HG02852 (cell line): ENCODE results near the gene DPP7.
"Not testable (repeated sequence)": the region's sequence is repeated elsewhere in the genome, so short reads cannot be mapped to it uniquely, and the experiment has no call there.

ENCODE experiments used
- ATAC-seq: cut with Tn5 transposase; IDR thresholded peaks from one replicate; pipeline ENCODE4 v1.9.1; 2021; ENCODE audit warnings: mild to moderate bottlenecking, moderate library complexity; ENCODE audit not compliant: unreplicated experiment

Gene DPP7

GRCh38 chr9:137075275-137075775, 39.2 kb downstream of the DPP7 start:
- no peak for ATAC-seq

GRCh38 chr9:137074657-137075274, 39.8 kb downstream of the DPP7 start:
- ATAC-seq, result no peak

GRCh38 chr9:137073992-137074399, 40.5 kb downstream of the DPP7 start:
- no peak for ATAC-seq

- no peak for ATAC-seq
These were observed 43.3 kb downstream of the DPP7 start for GRCh38 chr9:137071282-137071681.

- ATAC-seq, result no peak
These were observed 43.6 kb downstream of the DPP7 start for GRCh38 chr9:137070906-137071275.

- ATAC-seq, result peak; percentile 75
These were observed 44.2 kb downstream of the DPP7 start, which contains the start of gene SAPCD2 for GRCh38 chr9:137070201-137070905. SAPCD2 (minus strand) TSS chr9:137070557; CDS start chr9:137070460, 97 bp downstream.

GRCh38 chr9:137069508-137070091, 44.9 kb downstream of the DPP7 start:
- ATAC-seq, result no peak

- ATAC-seq, result no peak
These were observed 45.7 kb downstream of the DPP7 start for GRCh38 chr9:137068539-137069507.

- no peak for ATAC-seq
These were observed 46.5 kb downstream of the DPP7 start for GRCh38 chr9:137067860-137068538.

- ATAC-seq, result no peak
These were observed 48.3 kb downstream of the DPP7 start for GRCh38 chr9:137066096-137066861.

GRCh38 chr9:137065336-137065967, 49.1 kb downstream of the DPP7 start:
- no peak for ATAC-seq

- ATAC-seq, result no peak
These were observed 49.7 kb downstream of the DPP7 start for GRCh38 chr9:137064880-137065164.

- no peak for ATAC-seq
These were observed 50.3 kb downstream of the DPP7 start for GRCh38 chr9:137064027-137064879.

- no peak for ATAC-seq
These were observed 51.1 kb downstream of the DPP7 start for GRCh38 chr9:137063311-137064026.

GRCh38 chr9:137062798-137063197, 51.7 kb downstream of the DPP7 start:
- not testable (repeated sequence) for ATAC-seq

- no peak for ATAC-seq
These were observed 52.1 kb downstream of the DPP7 start for GRCh38 chr9:137062384-137062783.
